Effector memory CD4-positive, alpha-beta T cell (primary cell): ENCODE results near the gene KIF18A.
A peak's percentile ranks its signal among the peaks of the same experiment; 100 is the strongest.

Source experiments
- DNase-seq, 3 donors: peaks; one replicate each; pipeline ENCODE4 v3.0.0-alpha.2; 2020
- H3K27ac ChIP-seq: 2 replicates; pipeline ENCODE4 v1.7.0; 2013; ENCODE audit warnings: mild to moderate bottlenecking, low read length, moderate library complexity; ENCODE audit not compliant: insufficient read depth, poor library complexity, severe bottlenecking
- H3K27me3 ChIP-seq: replicated peaks from 2 replicates; pipeline ENCODE4 v1.7.0; 2013; ENCODE audit warnings: mild to moderate bottlenecking, low read length; ENCODE audit not compliant: insufficient read depth, control insufficient read depth, poor library complexity, severe bottlenecking
- H3K36me3 ChIP-seq: 2 replicates; pipeline ENCODE4 v1.7.0; 2013; ENCODE audit warnings: mild to moderate bottlenecking, low read length, moderate library complexity; ENCODE audit not compliant: control insufficient read depth, insufficient read depth
- H3K4me1 ChIP-seq: 2 replicates; pipeline ENCODE4 v1.7.0; 2013; ENCODE audit warnings: low read length, mild to moderate bottlenecking; ENCODE audit not compliant: control insufficient read depth, insufficient read depth, poor library complexity, severe bottlenecking
- H3K4me3 ChIP-seq: 2 replicates; pipeline ENCODE4 v1.7.0; 2013; ENCODE audit warnings: low read length, low read depth, mild to moderate bottlenecking; ENCODE audit not compliant: insufficient read depth, poor library complexity, severe bottlenecking
- H3K9me3 ChIP-seq: 2 replicates; pipeline ENCODE4 v1.7.0; 2013; ENCODE audit warnings: mild to moderate bottlenecking, low read length, moderate library complexity; ENCODE audit not compliant: control insufficient read depth
- total RNA-seq, 3 donors: gene quantifications; one replicate each; lab custom pipeline; 2026; lab: John Stamatoyannopoulos, UW

The KIF18A gene
- total RNA-seq, result 2.3 to 4.1 (median 3.6) reads per million in 3 donors

DNA sequence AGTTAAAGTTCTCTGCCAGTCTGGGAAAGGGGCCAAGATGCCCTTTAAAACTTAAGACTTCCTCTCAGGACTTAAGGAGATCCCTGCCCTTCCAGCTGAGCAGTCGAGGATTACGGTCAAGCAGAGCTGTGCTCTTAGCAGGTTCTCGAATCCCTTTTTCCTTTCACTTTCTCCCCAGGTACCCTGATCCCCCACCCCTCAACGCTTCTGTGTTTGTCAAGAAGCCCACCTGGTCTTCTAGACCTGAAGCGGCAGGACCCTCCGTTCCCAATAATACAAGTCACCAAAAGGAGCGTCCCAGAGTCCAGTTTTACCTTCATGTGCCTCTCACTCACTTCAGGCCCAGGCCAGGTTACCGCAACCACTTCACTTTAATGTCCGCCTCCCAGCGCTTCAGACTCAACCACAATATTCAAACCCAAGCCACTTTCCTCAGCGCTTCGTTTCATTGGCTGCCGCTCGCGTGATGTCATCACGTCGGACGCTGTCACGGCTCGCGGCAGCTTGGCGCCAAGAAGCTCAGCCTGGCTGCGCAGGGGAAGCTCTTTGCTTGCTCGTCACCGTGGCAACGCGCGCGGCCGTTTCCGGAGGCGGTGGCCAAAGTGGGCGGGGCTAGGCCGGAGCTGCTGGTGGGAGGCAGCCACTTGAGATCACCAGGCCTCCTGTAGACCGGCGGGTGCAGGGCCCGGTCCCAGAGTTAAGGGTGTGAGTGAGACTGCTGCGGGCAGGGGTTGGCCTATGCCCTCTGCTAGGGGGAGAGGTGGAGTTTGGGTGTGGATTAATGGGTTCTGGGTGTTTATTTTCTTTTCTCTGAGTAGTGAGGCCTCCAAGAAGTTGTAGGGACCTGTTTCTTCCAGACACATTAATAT lies at the start of gene KIF18A, which contains the start of gene METTL15:
Gene KIF18A (minus strand): TSS at position 407 of the 869 bp plus-strand sequence. CDS start 10,209 bp downstream, outside the sequence.
Gene METTL15 (plus strand): TSS at position 639 of the 869 bp plus-strand sequence. CDS start 4,947 bp downstream, outside the sequence.
- H3K27me3 ChIP-seq, result no peaks in the 10 kb centered on the region
- peak within 1 kb of the TSS; percentile 88 for H3K27ac ChIP-seq
- H3K4me3 ChIP-seq, result peak within 1 kb of the TSS; percentile 93
- no peaks in the 10 kb centered on the region for H3K9me3 ChIP-seq
- H3K36me3 ChIP-seq, result no peaks in the 10 kb centered on the region
- H3K4me1 ChIP-seq, result peaks cover 3% of the 10 kb centered on the region
- DNase-seq, result peak; percentile 95 to 99 (median 97)

DNA sequence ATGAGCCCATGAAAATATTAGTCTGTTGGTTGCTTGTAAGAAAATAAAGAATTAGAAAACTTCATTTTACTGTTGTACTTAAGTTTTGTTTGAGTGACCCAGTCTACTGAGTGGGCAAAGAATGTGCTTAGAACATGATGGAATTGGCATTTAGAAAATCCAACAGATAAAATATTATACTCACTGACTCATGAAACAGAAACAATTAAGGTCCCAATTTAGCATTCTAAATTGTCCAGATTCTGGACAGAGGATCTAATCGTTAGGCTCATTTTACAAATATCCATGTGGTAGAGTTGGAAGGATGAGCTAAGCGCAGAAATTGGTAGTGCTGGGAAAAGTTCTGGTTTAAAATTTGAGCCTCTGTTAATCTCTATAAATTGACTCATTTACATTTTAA lies 45.6 kb upstream of the KIF18A start:
- no peak for DNase-seq
- Histone ChIP-seq H3K36me3 (peaks cover 3% of the 10 kb centered on the region), H3K27me3 (no peaks in the 10 kb centered on the region), H3K4me3 (no peak overlapping the region), H3K27ac (no peak overlapping the region), H3K9me3 (no peaks in the 10 kb centered on the region), H3K4me1 (no peaks in the 10 kb centered on the region)

DNA sequence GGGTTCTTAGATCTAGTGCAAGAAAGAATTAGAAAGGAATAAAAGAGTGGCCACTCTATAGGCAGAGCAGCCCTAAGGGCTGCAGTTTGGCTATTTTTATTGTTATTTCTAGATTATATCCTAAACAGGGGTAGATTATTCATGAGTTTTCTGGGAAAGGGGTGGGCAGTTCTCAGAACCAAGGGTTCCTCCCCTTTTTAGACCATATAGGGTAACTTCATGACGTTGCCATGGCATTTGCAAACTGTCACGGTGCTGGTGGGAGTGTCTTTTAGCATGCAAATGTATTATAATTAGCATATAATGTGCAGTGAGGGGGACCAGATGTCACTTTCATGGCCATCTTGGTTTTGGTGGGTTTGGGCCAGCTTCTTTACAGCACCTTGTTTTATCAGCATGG lies 44.8 kb upstream of the KIF18A start:
- no peak for DNase-seq
- no peaks in the 10 kb centered on the region for H3K27me3 ChIP-seq
- no peak overlapping the region for H3K4me3 ChIP-seq
- H3K36me3 ChIP-seq, result no peaks in the 10 kb centered on the region
- no peaks in the 10 kb centered on the region for H3K9me3 ChIP-seq
- H3K27ac ChIP-seq, result no peak overlapping the region
- no peaks in the 10 kb centered on the region for H3K4me1 ChIP-seq

DNA sequence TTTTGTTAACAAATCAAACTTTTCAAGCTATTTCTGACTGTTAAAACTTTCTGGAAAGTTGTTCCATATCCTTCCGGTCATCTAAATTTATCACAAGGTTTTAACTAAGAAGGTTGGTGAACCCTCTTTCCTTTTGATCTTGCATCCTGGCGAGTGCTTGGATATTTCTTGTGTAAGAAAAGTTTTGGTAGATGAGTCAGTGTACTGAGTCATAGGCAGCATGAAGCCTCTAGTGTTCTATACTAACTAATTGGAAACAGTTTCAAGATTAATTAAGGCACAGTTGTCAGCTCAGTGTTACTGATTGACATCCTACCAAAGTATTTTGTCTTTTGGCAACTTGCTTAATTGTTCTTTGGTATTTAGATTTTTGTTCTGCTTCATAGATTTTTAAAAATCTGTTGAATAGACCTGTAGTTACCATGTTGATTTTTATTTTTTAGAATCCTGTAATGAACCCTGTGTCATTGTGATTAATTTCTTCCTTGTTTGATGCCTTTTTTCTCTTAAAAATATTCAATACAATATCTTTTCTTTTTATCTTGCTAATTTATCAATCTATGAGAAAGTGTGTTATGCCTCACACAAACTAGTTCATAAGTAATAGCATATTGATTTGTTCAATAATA lies 38.3 kb upstream of the KIF18A start:
- H3K36me3 ChIP-seq, result no peaks in the 10 kb centered on the region
- no peak for DNase-seq
- H3K27ac ChIP-seq, result no peak overlapping the region
- no peaks in the 10 kb centered on the region for H3K4me1 ChIP-seq
- H3K9me3 ChIP-seq, result no peaks in the 10 kb centered on the region
- no peak overlapping the region for H3K4me3 ChIP-seq
- H3K27me3 ChIP-seq, result no peaks in the 10 kb centered on the region

DNA sequence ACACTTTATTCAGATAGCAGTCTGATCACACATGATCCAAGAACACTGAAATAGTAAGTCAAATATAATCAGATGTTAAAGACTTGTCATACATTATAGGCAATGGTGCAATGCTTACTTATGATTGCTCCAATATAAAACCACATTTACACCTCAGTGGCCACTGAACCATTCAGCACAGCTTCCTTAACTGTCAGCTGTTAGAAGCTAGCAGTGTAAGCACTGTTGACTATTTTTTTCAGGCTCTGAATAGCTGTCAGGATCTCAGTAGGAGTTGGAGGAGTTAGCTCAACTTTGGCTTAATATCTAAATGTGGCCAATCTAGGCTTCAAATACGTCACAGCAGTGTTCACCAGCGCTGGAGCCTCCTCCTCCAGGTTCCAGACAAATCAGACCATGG lies 36.9 kb upstream of the KIF18A start:
- Histone ChIP-seq H3K27ac (no peak overlapping the region), H3K27me3 (no peaks in the 10 kb centered on the region), H3K4me3 (no peak overlapping the region), H3K9me3 (peaks cover 5% of the 10 kb centered on the region), H3K4me1 (no peaks in the 10 kb centered on the region), H3K36me3 (no peaks in the 10 kb centered on the region)
- DNase-seq, result no peak

DNA sequence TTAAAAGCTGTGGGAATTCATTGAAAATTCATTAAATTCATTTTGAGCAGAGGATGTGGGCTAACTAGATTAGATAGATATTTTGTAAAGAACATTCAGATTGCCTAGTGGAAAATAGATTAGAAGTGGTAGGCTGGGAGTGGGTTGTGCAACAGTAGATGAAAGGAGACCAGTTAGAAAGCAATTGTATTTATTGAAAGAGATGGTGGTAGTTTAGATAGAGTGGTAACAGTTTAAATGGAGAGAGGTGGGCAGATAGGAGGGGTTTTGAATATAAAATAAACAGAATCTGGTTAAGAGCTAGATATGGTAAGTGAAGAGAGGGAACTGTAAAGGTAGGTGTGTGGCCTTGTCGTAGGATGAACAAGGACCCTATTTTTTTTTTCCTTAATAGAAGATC lies 34.8 kb upstream of the KIF18A start:
- H3K9me3 ChIP-seq, result peaks cover 5% of the 10 kb centered on the region
- H3K27ac ChIP-seq, result no peak overlapping the region
- H3K4me3 ChIP-seq, result no peak overlapping the region
- no peak for DNase-seq
- no peaks in the 10 kb centered on the region for H3K36me3 ChIP-seq
- H3K4me1 ChIP-seq, result no peaks in the 10 kb centered on the region
- no peaks in the 10 kb centered on the region for H3K27me3 ChIP-seq

DNA sequence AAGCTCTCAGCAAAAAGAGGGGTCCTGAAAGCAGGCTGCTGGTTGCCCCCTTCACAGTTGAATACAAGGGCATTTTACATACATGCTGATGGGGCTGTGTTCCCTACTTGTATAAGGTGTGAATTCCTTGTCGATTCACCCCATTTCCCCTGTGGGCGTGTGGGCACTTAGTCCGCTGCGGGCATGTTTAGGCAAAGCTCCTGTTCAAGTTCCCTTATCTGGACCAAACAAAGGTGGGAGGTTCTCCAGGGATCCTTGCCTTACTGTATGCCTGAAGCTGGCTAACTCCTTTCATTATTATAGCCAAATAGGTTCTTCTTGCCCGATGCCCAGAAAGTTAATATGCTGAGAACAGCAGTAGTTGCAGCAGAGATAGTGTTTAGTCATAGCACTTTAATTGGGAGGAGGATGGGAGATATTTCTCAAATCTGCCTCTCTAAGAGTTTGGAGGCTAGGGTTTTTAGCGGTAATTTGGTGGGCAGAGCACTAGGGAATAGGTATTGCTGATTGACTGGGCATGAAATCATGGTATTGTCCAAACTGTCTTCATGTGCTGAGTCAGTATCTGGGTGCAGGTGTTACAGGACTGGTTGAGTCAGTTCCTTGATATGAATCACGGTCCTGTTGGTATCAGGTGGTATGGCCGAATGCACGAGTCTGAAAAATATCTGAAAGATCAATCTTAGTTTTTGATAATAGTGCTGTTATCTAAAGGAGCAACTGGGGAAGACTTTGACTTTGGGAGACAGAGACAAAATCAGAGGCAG lies 32.9 kb upstream of the KIF18A start:
- no peaks in the 10 kb centered on the region for H3K4me1 ChIP-seq
- no peaks in the 10 kb centered on the region for H3K27me3 ChIP-seq
- no peaks in the 10 kb centered on the region for H3K36me3 ChIP-seq
- H3K27ac ChIP-seq, result no peak overlapping the region
- H3K9me3 ChIP-seq, result peaks cover 5% of the 10 kb centered on the region
- H3K4me3 ChIP-seq, result no peak overlapping the region
- no peak for DNase-seq

DNA sequence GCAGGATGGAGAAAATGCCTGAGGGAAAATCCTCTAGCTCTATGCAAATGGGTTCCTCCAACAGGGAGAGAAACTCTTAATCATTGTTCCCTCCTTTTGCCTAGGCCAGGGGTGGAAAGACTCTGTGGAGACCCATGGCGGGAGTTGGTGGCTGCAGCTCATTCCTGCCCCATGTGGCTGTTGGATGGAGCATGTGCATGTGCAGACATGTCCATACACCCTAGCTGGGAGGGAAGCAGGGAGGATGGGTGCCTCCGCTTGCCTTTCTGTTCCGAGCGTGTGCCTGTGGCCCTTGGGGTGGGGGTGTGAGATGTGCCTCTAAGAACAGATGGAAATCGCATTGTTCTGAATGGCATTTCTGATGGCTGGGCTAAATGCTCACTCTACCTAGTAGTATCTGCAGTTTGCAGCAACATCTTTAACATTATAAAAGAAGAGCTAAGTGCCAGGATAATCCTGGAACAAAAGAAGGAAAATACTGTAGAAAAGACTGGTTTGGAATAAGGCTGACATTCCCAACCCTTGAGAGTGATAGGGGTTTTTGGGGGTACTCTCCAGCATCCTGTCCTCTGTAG lies 32.0 kb upstream of the KIF18A start:
- H3K9me3 ChIP-seq, result peaks cover 5% of the 10 kb centered on the region
- no peak overlapping the region for H3K4me3 ChIP-seq
- H3K27me3 ChIP-seq, result no peaks in the 10 kb centered on the region
- DNase-seq, result no peak
- no peak overlapping the region for H3K27ac ChIP-seq
- H3K4me1 ChIP-seq, result no peaks in the 10 kb centered on the region
- H3K36me3 ChIP-seq, result no peaks in the 10 kb centered on the region

DNA sequence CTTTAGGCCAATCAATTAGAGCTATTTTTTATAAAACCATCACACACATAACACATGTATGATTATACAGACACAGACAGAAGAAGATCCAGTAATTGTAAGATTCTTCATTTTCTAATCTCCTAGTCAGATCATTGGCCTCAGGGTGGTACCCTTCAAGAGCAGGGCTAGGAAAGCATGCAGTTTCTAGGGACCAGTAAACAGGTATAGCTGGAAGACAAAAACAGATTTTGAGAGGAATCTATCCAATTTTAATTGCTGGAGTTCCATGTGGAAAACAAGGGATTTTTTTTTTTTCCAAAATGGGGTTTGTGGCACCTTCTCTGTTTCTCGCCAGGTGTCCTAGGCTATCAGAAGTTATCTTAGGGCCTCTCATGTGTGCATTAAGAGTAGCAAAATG lies 29.9 kb upstream of the KIF18A start:
- H3K4me3 ChIP-seq, result no peak overlapping the region
- H3K27ac ChIP-seq, result no peak overlapping the region
- DNase-seq, result no peak
- no peaks in the 10 kb centered on the region for H3K27me3 ChIP-seq
- H3K4me1 ChIP-seq, result no peaks in the 10 kb centered on the region
- H3K9me3 ChIP-seq, result peaks cover 5% of the 10 kb centered on the region
- H3K36me3 ChIP-seq, result no peaks in the 10 kb centered on the region
